Panc1 (cell line): ENCODE measurements around the gene SPATA20. TPM values are rescaled to one million over a fixed set of nuclear protein-coding genes. Genes with fewer than 3 reads are reported as not detected.

Source experiments
- ATAC-seq: fragments of 200-7000 bp; cut with Tn5 transposase; 2 replicates; pipeline ENCODE4 v1.9.1; 2020; ENCODE audit warnings: mild to moderate bottlenecking, moderate library complexity
- BruUV-seq: library from RNA; stranded (reverse); fragments of 400-500 nt; replicated peaks from 2 replicates; lab custom pipeline; 2021; lab: Mats Ljungman, UMichigan
- CTCF ChIA-PET: fragments of 300-600 bp; sonication (Branson Sonifier 250); formaldehyde crosslinking; loops from one replicate; lab custom pipeline; 2022; ENCODE audit warnings: antibody characterized with exemption; lab: Charles Lee
- POLR2A ChIA-PET: fragments of 300-600 bp; sonication (Branson Sonifier 250); formaldehyde crosslinking; loops from one replicate; lab custom pipeline; 2022; ENCODE audit warnings: antibody characterized with exemption; lab: Charles Lee
- DNase-seq: peaks from one replicate; pipeline ENCODE4 v3.0.0-alpha.2; 2010; ENCODE audit warnings: low read depth, low spot score
- H3K27ac ChIP-seq: 2 replicates; pipeline ENCODE4 v1.5.1; 2011; ENCODE audit warnings: mild to moderate bottlenecking, low read length, inconsistent platforms
- H3K27me3 ChIP-seq: fragments of 200-500 bp; sonication (Bioruptor generic); 2 replicates; pipeline ENCODE4 v1.6.0; 2014; ENCODE audit warnings: low read length, inconsistent platforms; ENCODE audit not compliant: control insufficient read depth, insufficient read depth
- H3K36me3 ChIP-seq: fragments of 200-500 bp; sonication (Bioruptor generic); 2 replicates; pipeline ENCODE4 v1.5.1; 2014; ENCODE audit warnings: inconsistent platforms, mild to moderate bottlenecking, low read length, moderate library complexity; ENCODE audit not compliant: control insufficient read depth, insufficient read depth
- H3K4me1 ChIP-seq: 2 replicates; pipeline ENCODE4 v1.5.1; 2011; ENCODE audit warnings: inconsistent platforms, mild to moderate bottlenecking, low read length, moderate library complexity; ENCODE audit not compliant: control insufficient read depth, insufficient read depth
- H3K4me3 ChIP-seq, 2 experiments: 2 replicates each; pipeline ENCODE4 v1.5.1; 2011 to 2012; ENCODE audit warnings: low read depth in 2 of 2, low read length in 2 of 2, mild to moderate bottlenecking in 2 of 2, inconsistent platforms in 1 of 2, moderate library complexity in 1 of 2
- H3K9me3 ChIP-seq: fragments of 200-500 bp; sonication (Bioruptor generic); 2 replicates; pipeline ENCODE4 v1.5.1; 2014; ENCODE audit warnings: low read depth, mild to moderate bottlenecking, inconsistent platforms, low read length, moderate library complexity; ENCODE audit not compliant: control insufficient read depth, insufficient read depth
- CTCF ChIP-seq: fragments of 450-650 bp; IDR thresholded peaks from 2 replicates; pipeline ENCODE4 v1.5.1; 2017; ENCODE audit warnings: mild to moderate bottlenecking
- POLR2AphosphoS5 ChIP-seq: IDR thresholded peaks from 2 replicates; pipeline ENCODE4 v1.6.1; 2012; ENCODE audit warnings: mild to moderate bottlenecking, low read depth, low read length, moderate library complexity
- SIN3A ChIP-seq: IDR thresholded peaks from 2 replicates; pipeline ENCODE4 v1.6.1; 2012; ENCODE audit warnings: low read depth, mild to moderate bottlenecking, low read length, moderate library complexity, borderline replicate concordance; ENCODE audit not compliant: insufficient read depth
- TCF7L2 ChIP-seq: IDR thresholded peaks from 2 replicates; pipeline ENCODE4 v1.6.1; 2011; ENCODE audit warnings: mild to moderate bottlenecking, low read depth, low read length, inconsistent platforms
- in situ Hi-C: cut with HindIII; loops from 2 replicates; pipeline ENCODE4 v1.10.0; 2016; ENCODE audit warnings: low sequenced_read_pairs, low pct_unique_long_range_greater_than_20kb
- intact Hi-C: fragments of 100-400 bp; cut with micrococcal nuclease; formaldehyde crosslinking; loops from one replicate; pipeline ENCODE4 v1.10.0; 2022; ENCODE audit not compliant: unreplicated experiment
- total RNA-seq: library from RNA; stranded (reverse); gene quantifications from one replicate; pipeline ENCODE4 v1.2.1, GENCODE V29; 2021; ENCODE audit not compliant: unreplicated experiment
- TF ChIP-seq, protein P1 (sequence below), 2 experiments: IDR thresholded peaks; 2 replicates each; pipeline ENCODE4 v1.6.1; 2011 to 2012; ENCODE audit warnings: low read depth in 2 of 2, control low read depth in 1 of 2, low read length in 1 of 2, mild to moderate bottlenecking in 1 of 2, moderate library complexity in 1 of 2; ENCODE audit not compliant: insufficient read depth in 1 of 2

The SPATA20 gene
- total RNA-seq, 1 experiment from 2014 or later: 82.2 TPM

DNA sequence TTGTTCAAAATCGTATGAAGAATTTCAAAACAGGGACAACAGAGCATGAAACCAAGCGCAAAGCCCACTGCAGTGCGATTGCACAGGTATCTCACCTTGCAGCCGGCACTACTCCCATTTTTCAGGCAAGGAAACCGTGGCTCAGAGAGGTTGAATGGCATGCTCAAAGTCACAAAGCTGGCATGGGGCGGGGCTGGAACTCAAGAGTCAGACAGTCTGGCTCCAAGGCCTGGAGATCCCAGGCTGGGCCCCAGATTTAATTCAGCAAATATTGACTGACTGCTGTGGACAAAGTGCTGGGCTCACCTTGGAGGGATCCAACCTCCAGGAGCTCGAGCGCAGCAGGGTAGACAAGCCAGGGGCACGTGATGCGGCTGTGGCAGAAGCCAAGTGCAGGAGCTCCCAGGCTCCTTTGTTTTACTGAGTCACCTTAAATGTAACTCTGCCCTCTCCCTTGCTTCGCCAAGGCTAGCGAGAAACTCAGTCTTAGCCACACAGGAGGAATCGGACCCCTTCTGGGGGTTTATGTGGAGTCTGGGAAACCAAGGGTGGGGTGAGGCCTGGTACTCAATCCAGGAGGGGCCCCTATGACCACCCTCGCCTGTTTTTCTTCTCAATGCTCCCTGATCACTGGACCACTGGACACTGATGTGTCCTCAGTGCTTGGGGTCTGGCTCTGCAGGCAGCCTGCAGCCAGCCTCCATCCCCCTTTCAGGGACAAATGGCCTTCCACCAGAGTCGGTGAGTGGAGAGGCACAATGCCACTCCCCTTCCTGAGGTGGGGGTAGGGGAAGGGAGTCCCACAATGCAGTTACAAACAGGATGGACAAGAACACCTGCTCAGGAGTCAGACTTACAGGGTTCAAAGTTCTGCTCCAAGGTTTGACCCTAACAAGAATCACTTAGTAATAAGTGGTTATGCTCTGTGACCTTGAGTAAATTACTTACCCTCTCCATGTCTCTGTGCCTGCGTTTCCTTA lies 3.9 kb upstream of the SPATA20 start:
- Histone ChIP-seq H3K27me3 (no peaks in the 10 kb centered on the region), H3K4me3 (peak overlapping the region; percentile 59 to 71), H3K4me1 (peaks cover 49% of the 10 kb centered on the region), H3K36me3 (no peaks in the 10 kb centered on the region), H3K27ac (peak overlapping the region; percentile 95), H3K9me3 (no peaks in the 10 kb centered on the region)
- intact Hi-C loops (no loop called here), in situ Hi-C loops (no loop called here)
- ATAC-seq (peak; percentile 4), DNase-seq (no peak)
- no TSS peak for BruUV-seq
- TF ChIP-seq CTCF (no peak), TCF7L2 (no peak), POLR2AphosphoS5 (no peak), SIN3A (no peak)
- TF ChIP-seq, protein P1, sequence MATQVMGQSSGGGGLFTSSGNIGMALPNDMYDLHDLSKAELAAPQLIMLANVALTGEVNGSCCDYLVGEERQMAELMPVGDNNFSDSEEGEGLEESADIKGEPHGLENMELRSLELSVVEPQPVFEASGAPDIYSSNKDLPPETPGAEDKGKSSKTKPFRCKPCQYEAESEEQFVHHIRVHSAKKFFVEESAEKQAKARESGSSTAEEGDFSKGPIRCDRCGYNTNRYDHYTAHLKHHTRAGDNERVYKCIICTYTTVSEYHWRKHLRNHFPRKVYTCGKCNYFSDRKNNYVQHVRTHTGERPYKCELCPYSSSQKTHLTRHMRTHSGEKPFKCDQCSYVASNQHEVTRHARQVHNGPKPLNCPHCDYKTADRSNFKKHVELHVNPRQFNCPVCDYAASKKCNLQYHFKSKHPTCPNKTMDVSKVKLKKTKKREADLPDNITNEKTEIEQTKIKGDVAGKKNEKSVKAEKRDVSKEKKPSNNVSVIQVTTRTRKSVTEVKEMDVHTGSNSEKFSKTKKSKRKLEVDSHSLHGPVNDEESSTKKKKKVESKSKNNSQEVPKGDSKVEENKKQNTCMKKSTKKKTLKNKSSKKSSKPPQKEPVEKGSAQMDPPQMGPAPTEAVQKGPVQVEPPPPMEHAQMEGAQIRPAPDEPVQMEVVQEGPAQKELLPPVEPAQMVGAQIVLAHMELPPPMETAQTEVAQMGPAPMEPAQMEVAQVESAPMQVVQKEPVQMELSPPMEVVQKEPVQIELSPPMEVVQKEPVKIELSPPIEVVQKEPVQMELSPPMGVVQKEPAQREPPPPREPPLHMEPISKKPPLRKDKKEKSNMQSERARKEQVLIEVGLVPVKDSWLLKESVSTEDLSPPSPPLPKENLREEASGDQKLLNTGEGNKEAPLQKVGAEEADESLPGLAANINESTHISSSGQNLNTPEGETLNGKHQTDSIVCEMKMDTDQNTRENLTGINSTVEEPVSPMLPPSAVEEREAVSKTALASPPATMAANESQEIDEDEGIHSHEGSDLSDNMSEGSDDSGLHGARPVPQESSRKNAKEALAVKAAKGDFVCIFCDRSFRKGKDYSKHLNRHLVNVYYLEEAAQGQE (IDR thresholded peaks at IDR 0.05; ENCODE audit: insufficient read depth in 1 of 2, low read depth in 2 of 2, low read length in 1 of 2): no peak
- ChIA-PET POLR2A (interaction anchor here (0.6 kb wide), 1 partner anchor 304 kb away, joined by 5 read pairs; no protein-coding TSS in a partner anchor), CTCF (interaction anchor here (0.7 to 1.2 kb wide), 5 partner anchors 8 to 152 kb away, joined by 3 to 5 read pairs (median 4); no protein-coding TSS in a partner anchor)

DNA sequence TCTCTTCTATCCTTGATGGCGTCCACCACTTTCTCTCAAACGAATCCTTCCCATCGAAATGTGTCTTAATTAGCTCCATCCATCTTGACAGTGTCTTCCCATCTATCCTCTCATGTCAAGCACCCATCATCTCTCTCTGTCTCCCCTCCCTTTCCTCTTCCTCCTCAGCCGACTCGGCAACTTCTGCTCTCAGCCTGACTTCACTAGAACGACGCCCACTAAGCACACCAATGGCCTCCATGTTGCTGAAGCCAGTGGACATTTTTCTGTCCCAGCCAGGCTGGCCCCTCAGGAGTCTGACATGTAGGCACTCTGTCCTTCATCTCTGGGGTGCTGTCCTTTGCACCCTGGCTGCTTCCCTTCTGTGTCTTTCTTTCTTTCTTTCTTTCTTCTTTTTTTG lies 2.5 kb upstream of the SPATA20 start:
- no peak overlapping the region for H3K4me3 ChIP-seq
- ChIA-PET CTCF (interaction anchor here (0.8 to 1.2 kb wide), 2 partner anchors 83 to 84 kb away, joined by 4 read pairs; no protein-coding TSS in a partner anchor), POLR2A (no interaction called here)
- no peaks in the 10 kb centered on the region for H3K9me3 ChIP-seq
- DNase-seq: no peak
- no peak for ATAC-seq
- intact Hi-C loops (no loop called here), in situ Hi-C loops (no loop called here)
- BruUV-seq: no TSS peak
- no peaks in the 10 kb centered on the region for H3K27me3 ChIP-seq
- no peak overlapping the region for H3K27ac ChIP-seq
- no peak for TF ChIP-seq CTCF
- no peak for TF ChIP-seq POLR2AphosphoS5
- no peak for TF ChIP-seq TCF7L2
- TF ChIP-seq SIN3A: no peak
- TF ChIP-seq, protein P1 (IDR thresholded peaks at IDR 0.05; ENCODE audit: insufficient read depth in 1 of 2, low read depth in 2 of 2, low read length in 1 of 2): no peak
- no peaks in the 10 kb centered on the region for H3K36me3 ChIP-seq
- H3K4me1 ChIP-seq: peaks cover 40% of the 10 kb centered on the region
